H1 (cell line): ENCODE results near the gene TCF7L2. TPM values are rescaled to one million over a fixed set of nuclear protein-coding genes. Genes with fewer than 3 reads are reported as not detected.

Experiments used
- CTCF ChIA-PET: fragments of 300-600 bp; sonication (Branson Sonifier 250); formaldehyde crosslinking; loops from one replicate; lab custom pipeline; 2021; ENCODE audit not compliant: partially characterized antibody; lab: Charles Lee
- POLR2A ChIA-PET: fragments of 300-600 bp; sonication (Branson Sonifier 250); formaldehyde crosslinking; loops from one replicate; lab custom pipeline; 2021; ENCODE audit warnings: inconsistent platforms; ENCODE audit not compliant: partially characterized antibody; lab: Charles Lee
- DNase-seq, 2 experiments: peaks; one replicate each; pipeline versions ENCODE4 v3.0.0 to v3.0.0-alpha.2; 2010 to 2022; ENCODE audit warnings: low spot score in 2 of 2, low read depth in 1 of 2, mixed read lengths in 1 of 2
- FAIRE-seq: peaks from 2 replicates; lab custom pipeline; 2011; peaks lifted over from hg19 to GRCh38; lab: Jason Lieb, UNC
- H2AFZ ChIP-seq: 2 replicates; pipeline ENCODE4 v1.8.1; 2012; ENCODE audit warnings: low read length, inconsistent platforms
- H2AK5ac ChIP-seq: 2 replicates; pipeline ENCODE4 v1.6.1; 2013; ENCODE audit warnings: low read depth, low read length
- H2BK120ac ChIP-seq: replicated peaks from 2 replicates; pipeline ENCODE3; 2013; ENCODE audit warnings: low read depth, low read length, inconsistent platforms
- H2BK12ac ChIP-seq: 2 replicates; pipeline ENCODE4 v1.6.1; 2013; ENCODE audit warnings: low read depth, low read length
- H2BK15ac ChIP-seq: 2 replicates; pipeline ENCODE4 v1.6.1; 2013; ENCODE audit warnings: low read length
- H2BK20ac ChIP-seq: 2 replicates; pipeline ENCODE4 v1.6.1; 2013; ENCODE audit warnings: low read length
- H2BK5ac ChIP-seq: 2 replicates; pipeline ENCODE4 v1.6.1; 2013; ENCODE audit warnings: low read depth, low read length
- H3K14ac ChIP-seq: 2 replicates; pipeline ENCODE4 v1.6.1; 2013; ENCODE audit warnings: inconsistent platforms; ENCODE audit not compliant: insufficient read length
- H3K18ac ChIP-seq: 2 replicates; pipeline ENCODE4 v1.6.1; 2013; ENCODE audit warnings: low read length; ENCODE audit errors: extremely low read depth
- H3K23ac ChIP-seq: 2 replicates; pipeline ENCODE4 v1.6.1; 2013; ENCODE audit warnings: inconsistent platforms; ENCODE audit not compliant: insufficient read length
- H3K23me2 ChIP-seq: 2 replicates; pipeline ENCODE4 v1.6.1; 2013; ENCODE audit warnings: low read depth, low read length
- H3K27ac ChIP-seq: 2 replicates; pipeline ENCODE4 v1.6.1; 2011; ENCODE audit warnings: low read depth, low read length, inconsistent platforms
- H3K27me3 ChIP-seq, 4 experiments: replicated peaks in 1 of 4; 1 replicate in 1 of 4; 2 replicates in 3 of 4; pipeline versions ENCODE4 v1.6.1 to v1.8.1; 2011 to 2013; ENCODE audit warnings: low read length in 3 of 4, mild to moderate bottlenecking in 3 of 4, inconsistent platforms in 2 of 4, mixed read lengths in 2 of 4, moderate library complexity in 1 of 4; ENCODE audit not compliant: control insufficient read depth in 3 of 4, insufficient read depth in 3 of 4; ENCODE audit errors: extremely low read depth in 1 of 4
- H3K36me3 ChIP-seq, 4 experiments: 2 replicates each; pipeline versions ENCODE4 v1.6.1 to v1.8.1; 2011 to 2013; ENCODE audit warnings: mild to moderate bottlenecking in 4 of 4, low read length in 3 of 4, moderate library complexity in 2 of 4, control low read depth in 1 of 4, inconsistent platforms in 1 of 4; ENCODE audit not compliant: insufficient read depth in 4 of 4, control insufficient read depth in 2 of 4
- H3K4ac ChIP-seq: replicated peaks from 2 replicates; pipeline ENCODE3; 2013; ENCODE audit warnings: low read length, low read depth, mixed read lengths, inconsistent platforms; ENCODE audit not compliant: insufficient read length
- H3K4me1 ChIP-seq, 4 experiments: replicated peaks in 1 of 4; 1 replicate in 1 of 4; 2 replicates in 3 of 4; pipeline versions ENCODE4 v1.6.1 to v1.8.1; 2011 to 2013; ENCODE audit warnings: low read length in 3 of 4, inconsistent platforms in 2 of 4, mixed read lengths in 1 of 4; ENCODE audit not compliant: insufficient read depth in 4 of 4, control insufficient read depth in 3 of 4
- H3K4me2 ChIP-seq, 2 experiments: 2 replicates each; pipeline versions ENCODE4 v1.6.1 to v1.8.1; 2011 to 2013; ENCODE audit warnings: low read depth in 2 of 2, low read length in 2 of 2, control low read depth in 1 of 2, inconsistent platforms in 1 of 2, mild to moderate bottlenecking in 1 of 2; ENCODE audit not compliant: insufficient read depth in 1 of 2
- H3K4me3 ChIP-seq, 4 experiments: fragments of 200-600, 300-600 bp in 1 of 4; sonication (generic), shearing (Covaris generic), sonication (Bioruptor Twin) in 1 of 4; 2 replicates each; pipeline versions ENCODE4 v1.5.1 to v1.8.1; 2011 to 2016; ENCODE audit warnings: low read length in 4 of 4, low read depth in 3 of 4, control low read depth in 2 of 4, inconsistent platforms in 2 of 4, mild to moderate bottlenecking in 2 of 4, mixed read lengths in 1 of 4, moderate library complexity in 1 of 4; ENCODE audit not compliant: insufficient read depth in 2 of 4; ENCODE audit errors: extremely low read depth in 1 of 4
- H3K56ac ChIP-seq: replicated peaks from 2 replicates; pipeline ENCODE3; 2013; ENCODE audit warnings: low read depth, mild to moderate bottlenecking, mixed read lengths, low read length, inconsistent platforms; ENCODE audit not compliant: insufficient read length
- H3K79me1 ChIP-seq: 2 replicates; pipeline ENCODE4 v1.6.1; 2013; ENCODE audit warnings: low read depth, low read length, control low read depth
- H3K79me2 ChIP-seq, 2 experiments: 2 replicates each; pipeline versions ENCODE4 v1.6.1 to v1.8.1; 2012 to 2013; ENCODE audit warnings: low read length in 2 of 2, mild to moderate bottlenecking in 2 of 2, inconsistent platforms in 1 of 2; ENCODE audit not compliant: insufficient read depth in 2 of 2, control insufficient read depth in 1 of 2
- H3K9ac ChIP-seq, 4 experiments: replicated peaks in 1 of 4; 1 replicate in 1 of 4; 2 replicates in 3 of 4; pipeline versions ENCODE4 v1.6.1 to v1.8.1; 2011 to 2013; ENCODE audit warnings: low read depth in 3 of 4, low read length in 3 of 4, control low read depth in 2 of 4, mild to moderate bottlenecking in 2 of 4, moderate library complexity in 2 of 4, inconsistent platforms in 1 of 4; ENCODE audit errors: extremely low read depth in 1 of 4
- H3K9me3 ChIP-seq, 2 experiments: 2 replicates each; pipeline versions ENCODE4 v1.6.1 to v1.8.1; 2012 to 2013; ENCODE audit warnings: mild to moderate bottlenecking in 2 of 2, moderate library complexity in 2 of 2, control low read depth in 1 of 2, inconsistent platforms in 1 of 2, low read depth in 1 of 2, low read length in 1 of 2, mixed read lengths in 1 of 2; ENCODE audit not compliant: insufficient read depth in 2 of 2
- H4K20me1 ChIP-seq, 2 experiments: replicated peaks in 1 of 2; 2 replicates each; pipeline versions ENCODE3 to v1.8.1; 2011 to 2013; ENCODE audit warnings: inconsistent platforms in 2 of 2, low read length in 2 of 2, mild to moderate bottlenecking in 1 of 2; ENCODE audit not compliant: insufficient read depth in 2 of 2, control insufficient read depth in 1 of 2
- H4K5ac ChIP-seq: 2 replicates; pipeline ENCODE4 v1.6.1; 2013; ENCODE audit warnings: low read length, low read depth, mixed read lengths, inconsistent platforms; ENCODE audit not compliant: insufficient read length
- H4K8ac ChIP-seq: 2 replicates; pipeline ENCODE4 v1.8.0; 2013; ENCODE audit warnings: mild to moderate bottlenecking, moderate library complexity, low read length, inconsistent platforms; ENCODE audit not compliant: insufficient read depth; ENCODE audit errors: extremely low read depth
- H4K91ac ChIP-seq: replicated peaks from 2 replicates; pipeline ENCODE3; 2013; ENCODE audit warnings: low read length, mixed read lengths, inconsistent platforms; ENCODE audit not compliant: insufficient read length
- ATF2 ChIP-seq: IDR thresholded peaks from 2 replicates; pipeline ENCODE4 v1.6.1; 2012; ENCODE audit warnings: low read length, inconsistent platforms
- FOSL1 ChIP-seq: IDR thresholded peaks from 2 replicates; pipeline ENCODE4 v1.6.1; 2011; ENCODE audit warnings: mild to moderate bottlenecking, low read depth, low read length, moderate library complexity; ENCODE audit not compliant: insufficient read depth
- WGBS, 2 experiments: shearing (Covaris generic) in 1 of 2; methylation state at CpG; one replicate each; pipeline versions ENCODE4 v1.1.6 to v1.1.7; 2013 to 2015; ENCODE audit warnings: low lambda C conversion rate in 2 of 2, mixed read lengths in 2 of 2, inconsistent platforms in 1 of 2, low coverage in 1 of 2, missing lambda C conversion rate in 1 of 2; ENCODE audit not compliant: insufficient replicate concordance in 2 of 2, insufficient coverage in 1 of 2, insufficient read length in 1 of 2; ENCODE audit errors: extremely low coverage in 1 of 2, missing lambda C conversion rate in 1 of 2; 5-methylcytosine and 5-hydroxymethylcytosine counted together
- polyA plus RNA-seq, 7 experiments: library from polyadenylated mRNA; depleted of rRNA in 3 of 7; stranded (reverse) in 5 of 7; unstranded in 2 of 7; fragments of >200 nt in 5 of 7; fragments of 200-250 nt in 2 of 7; gene quantifications; 1 replicate in 5 of 7; 2 replicates in 1 of 7; 4 replicates in 1 of 7; pipeline versions ENCODE4 v1.2.1 to v1.2.3, GENCODE V29; 2011 to 2013; ENCODE audit warnings: missing spikeins in 2 of 7, mixed read lengths in 2 of 7
- total RNA-seq: library from RNA; stranded (reverse); fragmentation: NEBNext Ultra II Directional; extraction: Animal tissue kit (Norgen Biotek cat#: 25700); gene quantifications from 2 replicates; pipeline ENCODE4 v1.2.1, GENCODE V29; 2021

The TCF7L2 gene
- total and polyA plus RNA-seq, 2 of the 8 experiments (the other 6 are each of a cell fraction or from before 2014, with no cell fraction given) = 33.9 to 67.3 TPM

- Histone ChIP-seq H3K23me2 (no peaks in the 10 kb centered on the region; the same call in 1 of the 2 replicates), H3K79me2 (peaks cover 17 to 99% of the 10 kb centered on the region in 2 experiments), H3K9ac (no peak overlapping the region), H2AFZ (no peak overlapping the region), H3K4me1 (peaks cover 0 to 7% (median under 1%) of the 10 kb centered on the region in 4 experiments; a peak in 4 of 7 replicates), H3K27me3 (no peaks in the 10 kb centered on the region), H3K36me3 (peaks cover 0 to 29% (median 6%) of the 10 kb centered on the region in 4 experiments; a peak in 4 of 8 replicates), H3K18ac (no peak overlapping the region), H3K27ac (no peak overlapping the region), H3K4me2 (no peak overlapping the region), H4K20me1 (peaks cover 10 to 19% of the 10 kb centered on the region in 2 experiments), H3K14ac (no peak overlapping the region), H2BK15ac (no peak overlapping the region), H3K4ac (no peak overlapping the region), H3K9me3 (no peaks in the 10 kb centered on the region), H2BK5ac (no peak overlapping the region), H4K5ac (no peak overlapping the region), H4K8ac (no peak overlapping the region), H3K56ac (no peak overlapping the region), H2AK5ac (no peak overlapping the region), H3K79me1 (peaks cover 19% of the 10 kb centered on the region), H3K23ac (no peak overlapping the region), H3K4me3 (no peak overlapping the region)
- 80% methylated on average over 2 of the region's 2 CpGs; no CpG with 5 or more reads in 1 of the 2 experiments for WGBS, 2 experiments
- CTCF ChIA-PET = interaction anchor here (1.2 kb wide), 1 partner anchor 7 kb away, joined by 6 read pairs; no protein-coding TSS in a partner anchor
- no peak for DNase-seq
- TF ChIP-seq ATF2 (no peak), FOSL1 (no peak)
- TF ChIP-seq, all 59 proteins: peak for 0
- FAIRE-seq = no peak
- Histone ChIP-seq H2BK120ac (no peak overlapping the region), H2BK20ac (no peak overlapping the region), H4K91ac (no peak overlapping the region), H2BK12ac (no peak overlapping the region)
- POLR2A ChIA-PET = interaction anchor here (0.7 to 1.4 kb wide), 2 partner anchors 37 to 268 kb away, joined by 3 to 4 read pairs; no protein-coding TSS in a partner anchor
These were observed 86.6 kb downstream of the TCF7L2 start for GRCh38 chr10:113036619-113037018.
